ENCODE data around the gene PNO1.
"Not testable (repeated sequence)": the region's sequence is repeated elsewhere in the genome, so short reads cannot be mapped to it uniquely, and the experiment has no call there.

DNA sequence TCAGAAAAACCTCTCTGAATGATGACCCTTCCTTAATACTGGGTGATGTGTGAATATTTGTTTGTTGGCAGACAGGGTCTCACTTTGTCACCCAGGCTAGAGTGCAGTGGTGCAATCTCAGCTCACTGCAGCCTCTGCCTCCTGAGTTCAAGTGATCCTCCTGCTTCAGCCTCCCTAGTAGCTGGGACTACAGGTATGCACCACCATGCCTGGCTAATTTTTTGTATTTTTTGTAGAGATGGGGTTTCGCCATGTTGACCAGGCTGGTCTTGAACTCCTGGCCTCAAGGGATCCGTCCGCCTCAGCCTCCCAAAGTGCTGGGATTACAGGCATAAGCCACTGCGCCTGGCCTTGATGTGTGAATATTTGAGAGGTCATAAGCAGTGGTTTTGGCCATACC is 17.5 kb downstream of the PNO1 start:
- TF ChIP-seq, protein P1, sequence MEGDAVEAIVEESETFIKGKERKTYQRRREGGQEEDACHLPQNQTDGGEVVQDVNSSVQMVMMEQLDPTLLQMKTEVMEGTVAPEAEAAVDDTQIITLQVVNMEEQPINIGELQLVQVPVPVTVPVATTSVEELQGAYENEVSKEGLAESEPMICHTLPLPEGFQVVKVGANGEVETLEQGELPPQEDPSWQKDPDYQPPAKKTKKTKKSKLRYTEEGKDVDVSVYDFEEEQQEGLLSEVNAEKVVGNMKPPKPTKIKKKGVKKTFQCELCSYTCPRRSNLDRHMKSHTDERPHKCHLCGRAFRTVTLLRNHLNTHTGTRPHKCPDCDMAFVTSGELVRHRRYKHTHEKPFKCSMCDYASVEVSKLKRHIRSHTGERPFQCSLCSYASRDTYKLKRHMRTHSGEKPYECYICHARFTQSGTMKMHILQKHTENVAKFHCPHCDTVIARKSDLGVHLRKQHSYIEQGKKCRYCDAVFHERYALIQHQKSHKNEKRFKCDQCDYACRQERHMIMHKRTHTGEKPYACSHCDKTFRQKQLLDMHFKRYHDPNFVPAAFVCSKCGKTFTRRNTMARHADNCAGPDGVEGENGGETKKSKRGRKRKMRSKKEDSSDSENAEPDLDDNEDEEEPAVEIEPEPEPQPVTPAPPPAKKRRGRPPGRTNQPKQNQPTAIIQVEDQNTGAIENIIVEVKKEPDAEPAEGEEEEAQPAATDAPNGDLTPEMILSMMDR (conservative IDR thresholded peaks at IDR 0.05; ENCODE audit: low read length) = not testable (repeated sequence)
- not testable (repeated sequence) for TF ChIP-seq EZH2phosphoT487 (IDR thresholded peaks at IDR 0.05; ENCODE audit: borderline replicate concordance)

All from Loucy (cell line).